Activated CD8-positive, alpha-beta memory T cell treated with anti-CD3 and anti-CD28 coated beads, Interleukin-2, amount 50 U/mL, for 24 hours (primary cell): ENCODE results near the gene IFT52.

Experiments used
- DNase-seq: peaks from one replicate; pipeline ENCODE4 v3.0.0-alpha.2; 2020; ENCODE audit errors: extremely low read depth

Gene IFT52, protein sequence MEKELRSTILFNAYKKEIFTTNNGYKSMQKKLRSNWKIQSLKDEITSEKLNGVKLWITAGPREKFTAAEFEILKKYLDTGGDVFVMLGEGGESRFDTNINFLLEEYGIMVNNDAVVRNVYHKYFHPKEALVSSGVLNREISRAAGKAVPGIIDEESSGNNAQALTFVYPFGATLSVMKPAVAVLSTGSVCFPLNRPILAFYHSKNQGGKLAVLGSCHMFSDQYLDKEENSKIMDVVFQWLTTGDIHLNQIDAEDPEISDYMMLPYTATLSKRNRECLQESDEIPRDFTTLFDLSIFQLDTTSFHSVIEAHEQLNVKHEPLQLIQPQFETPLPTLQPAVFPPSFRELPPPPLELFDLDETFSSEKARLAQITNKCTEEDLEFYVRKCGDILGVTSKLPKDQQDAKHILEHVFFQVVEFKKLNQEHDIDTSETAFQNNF

DNA sequence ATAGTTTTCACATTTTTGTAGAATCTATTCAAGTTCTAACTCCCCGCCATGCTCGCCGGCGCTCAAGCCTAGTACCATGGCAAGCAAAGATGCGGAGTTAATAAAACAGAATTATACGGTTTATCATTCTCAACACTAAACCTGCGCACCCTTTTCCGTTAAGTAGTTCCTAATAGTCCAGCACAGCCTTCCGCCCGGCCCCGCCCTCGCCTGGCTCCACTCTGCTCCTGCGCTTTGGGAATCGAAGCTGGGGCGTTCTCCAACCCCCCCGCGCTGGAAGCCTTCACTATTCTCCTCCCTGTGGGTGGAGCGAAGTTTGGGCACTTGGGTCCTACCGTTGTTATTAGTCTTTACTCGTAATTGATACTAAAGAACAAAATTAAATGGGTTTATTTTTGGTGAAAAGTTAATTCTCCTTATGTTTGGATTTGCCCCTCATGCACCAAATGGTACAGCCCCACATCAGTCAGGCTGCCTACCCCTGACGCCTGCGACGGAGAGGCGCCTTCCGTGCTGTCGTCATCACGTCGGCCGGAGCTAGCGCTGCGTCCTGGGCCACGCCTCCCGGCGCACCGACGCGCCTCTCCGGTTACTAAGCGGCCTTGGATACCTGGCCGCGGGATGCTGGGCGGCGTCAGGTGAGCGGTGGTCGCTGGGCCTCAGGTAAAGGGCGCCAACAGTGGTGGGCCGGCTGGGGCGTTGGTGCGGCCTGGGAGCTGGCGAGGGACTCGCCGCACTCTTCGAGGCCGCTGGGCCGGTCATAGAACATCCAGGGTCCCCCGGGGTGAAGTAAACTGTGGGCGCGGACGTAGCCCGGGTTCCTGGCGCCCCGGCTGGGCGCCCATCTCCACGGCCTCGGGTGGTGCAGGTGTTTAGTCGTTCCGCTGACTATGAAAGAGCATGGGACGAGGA lies at the start of gene IFT52:
Gene IFT52 (plus strand): TSS at position 546 of the 912 bp plus-strand sequence. CDS start 3,762 bp downstream, outside the sequence.
- peak; percentile 76 for DNase-seq

DNA sequence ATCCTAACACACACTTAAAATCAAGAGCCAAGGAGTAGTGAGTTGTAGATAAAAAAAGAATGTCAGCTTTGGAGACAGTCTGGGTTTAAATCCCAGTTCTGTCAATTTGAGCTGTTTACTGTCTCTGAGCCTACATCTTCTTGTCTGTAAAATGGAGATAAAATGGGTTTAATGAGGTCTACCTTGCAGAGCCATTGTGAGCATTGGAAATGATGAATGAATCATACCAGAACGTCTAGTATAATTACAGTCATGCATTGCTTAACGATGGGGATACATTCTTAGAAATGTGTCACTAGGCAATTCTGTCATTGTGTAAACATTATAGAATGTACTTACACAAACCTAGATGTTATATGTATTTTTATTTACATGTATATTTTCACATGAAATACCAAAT lies 49.5 kb upstream of the IFT52 start:
- no peak for DNase-seq

DNA sequence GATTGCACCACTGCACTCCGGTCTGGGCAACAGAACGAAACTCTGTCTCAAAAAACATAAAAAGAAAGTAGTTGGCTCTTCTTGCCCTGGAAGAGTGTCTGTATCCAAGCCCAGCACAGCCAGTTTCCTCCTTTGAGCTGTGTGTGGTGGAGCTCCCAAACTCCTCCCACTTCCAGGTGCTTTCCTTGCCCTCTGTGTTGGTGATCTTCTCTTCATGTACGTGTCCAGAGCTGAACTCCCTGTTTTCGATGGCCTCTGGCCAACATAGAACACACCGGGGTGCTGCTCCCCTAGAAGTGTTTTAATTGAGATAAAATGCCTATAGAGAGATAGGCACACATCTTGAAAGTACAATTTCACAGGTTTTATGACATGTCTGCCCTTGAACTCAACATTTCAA lies 48.6 kb upstream of the IFT52 start:
- no peak for DNase-seq

DNA sequence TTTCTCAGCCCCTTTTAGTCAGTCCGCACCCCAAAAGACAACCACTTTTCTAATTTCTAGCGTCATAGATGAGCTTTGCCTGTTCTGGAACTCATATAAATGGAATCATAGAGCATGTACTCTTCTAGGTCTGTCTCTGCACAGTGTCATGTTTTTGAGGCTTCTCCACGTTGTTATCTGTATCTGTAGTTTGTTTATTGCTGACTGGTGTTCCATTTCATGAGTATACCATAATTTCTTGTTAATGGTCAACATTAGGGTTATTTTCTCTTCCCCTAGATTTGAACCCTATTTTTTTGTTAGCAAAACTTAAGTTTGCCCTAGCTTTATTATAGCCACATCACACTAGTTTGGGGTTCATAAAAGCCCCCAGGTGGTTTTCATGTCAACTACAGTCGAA lies 48.1 kb upstream of the IFT52 start:
- DNase-seq = no peak

DNA sequence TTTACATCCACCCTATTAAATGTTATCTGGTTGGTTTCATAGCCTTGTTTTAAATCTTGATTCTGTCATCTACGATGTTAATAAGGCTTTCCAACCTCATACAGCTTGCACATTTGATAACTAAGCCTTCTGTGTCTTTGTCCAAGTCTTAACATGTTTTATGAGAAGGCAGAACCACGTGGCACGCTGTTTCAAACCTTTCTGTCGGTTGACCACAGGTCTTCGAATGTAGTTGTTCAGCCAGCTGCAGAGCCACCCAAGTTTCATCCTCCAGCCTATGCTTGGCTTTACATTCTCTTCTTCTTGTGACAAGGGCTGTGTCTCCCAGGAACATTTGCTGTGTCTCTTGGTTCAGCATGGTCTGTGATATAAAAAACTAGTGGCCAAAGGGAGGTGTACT lies 47.6 kb upstream of the IFT52 start:
- no peak for DNase-seq

DNA sequence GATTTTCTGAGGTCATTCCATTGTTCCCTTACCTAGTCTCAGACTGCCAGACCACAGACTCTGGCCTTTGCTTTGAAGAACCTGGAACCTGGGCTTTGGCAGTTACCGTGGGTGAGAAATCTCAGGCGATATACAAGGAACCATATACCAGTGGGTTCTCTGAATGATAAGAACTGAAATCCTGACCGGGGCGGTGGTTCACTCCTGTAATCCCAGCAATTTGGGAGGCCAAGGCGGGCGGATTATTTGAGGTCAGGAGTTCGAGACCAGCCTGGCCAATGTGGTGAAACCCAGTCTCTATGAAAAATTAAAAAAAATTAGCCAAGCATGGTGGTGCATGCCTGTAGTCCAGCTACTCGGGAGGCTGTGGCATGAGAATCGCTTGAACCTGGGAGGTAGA lies 46.2 kb upstream of the IFT52 start:
- no peak for DNase-seq

DNA sequence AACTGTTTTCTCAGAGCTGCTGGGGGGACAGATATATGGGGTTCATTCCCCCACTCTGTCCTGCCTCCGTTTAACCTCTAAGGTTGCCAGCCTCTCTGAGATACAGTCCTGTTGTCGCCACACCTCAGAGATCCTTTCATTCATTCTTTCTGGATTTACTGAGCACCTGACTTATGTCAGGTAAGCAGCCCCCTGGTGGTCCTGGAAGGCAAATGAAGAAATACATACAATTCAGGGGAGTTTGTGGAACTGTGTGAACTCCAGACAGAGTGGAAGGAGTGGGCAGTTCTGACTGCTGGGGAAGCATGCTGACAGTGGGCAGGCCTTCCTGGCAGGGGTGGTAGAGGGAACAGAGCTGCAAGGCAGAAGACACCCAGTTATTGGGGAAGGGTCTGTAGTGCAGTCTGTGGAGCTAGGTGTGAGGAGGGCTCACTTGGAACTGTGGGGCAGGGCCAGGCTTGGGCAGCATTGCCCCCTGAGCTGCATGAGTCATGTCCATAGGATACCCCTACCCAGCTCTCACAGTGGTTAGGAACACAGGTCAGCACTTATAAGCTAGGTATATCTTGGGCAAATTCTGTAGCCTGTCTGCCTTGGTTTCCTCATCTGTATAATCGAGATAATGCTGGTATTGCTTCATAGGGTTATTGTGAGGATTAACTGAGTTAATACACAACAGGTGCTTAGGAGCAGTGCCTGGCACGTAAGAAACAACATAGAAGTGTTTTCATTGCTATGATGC lies 44.7 kb upstream of the IFT52 start:
- no peak for DNase-seq

DNA sequence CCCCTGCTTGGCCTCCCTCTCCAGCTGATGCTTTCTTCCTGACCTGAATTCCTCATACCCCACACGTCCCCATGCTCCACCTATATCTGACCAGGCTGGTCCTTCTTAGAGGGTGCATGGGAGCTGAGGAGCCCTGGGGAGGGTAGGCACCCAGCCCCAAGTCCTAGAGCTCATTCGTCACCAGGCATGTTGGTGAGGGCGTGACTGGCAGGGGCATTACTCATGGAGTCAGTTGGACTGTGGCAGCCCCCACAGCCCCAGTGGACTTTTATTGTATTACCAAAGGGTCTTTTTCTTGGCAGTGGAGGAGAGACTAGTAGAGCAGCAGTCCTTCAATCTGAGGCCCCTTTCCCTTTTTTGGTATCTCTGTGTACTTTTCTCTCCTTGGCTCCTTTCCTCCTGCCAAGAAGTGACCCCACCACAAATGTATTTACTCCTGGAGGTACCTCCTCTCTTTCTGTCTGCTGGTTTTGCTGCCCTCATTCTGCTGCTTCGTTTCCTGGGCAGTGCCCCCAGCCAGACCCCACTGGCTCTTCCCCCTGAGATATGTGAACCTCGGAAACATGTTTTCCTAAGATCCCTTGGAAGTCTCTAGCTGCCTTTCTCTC lies 42.4 kb upstream of the IFT52 start:
- DNase-seq = no peak

DNA sequence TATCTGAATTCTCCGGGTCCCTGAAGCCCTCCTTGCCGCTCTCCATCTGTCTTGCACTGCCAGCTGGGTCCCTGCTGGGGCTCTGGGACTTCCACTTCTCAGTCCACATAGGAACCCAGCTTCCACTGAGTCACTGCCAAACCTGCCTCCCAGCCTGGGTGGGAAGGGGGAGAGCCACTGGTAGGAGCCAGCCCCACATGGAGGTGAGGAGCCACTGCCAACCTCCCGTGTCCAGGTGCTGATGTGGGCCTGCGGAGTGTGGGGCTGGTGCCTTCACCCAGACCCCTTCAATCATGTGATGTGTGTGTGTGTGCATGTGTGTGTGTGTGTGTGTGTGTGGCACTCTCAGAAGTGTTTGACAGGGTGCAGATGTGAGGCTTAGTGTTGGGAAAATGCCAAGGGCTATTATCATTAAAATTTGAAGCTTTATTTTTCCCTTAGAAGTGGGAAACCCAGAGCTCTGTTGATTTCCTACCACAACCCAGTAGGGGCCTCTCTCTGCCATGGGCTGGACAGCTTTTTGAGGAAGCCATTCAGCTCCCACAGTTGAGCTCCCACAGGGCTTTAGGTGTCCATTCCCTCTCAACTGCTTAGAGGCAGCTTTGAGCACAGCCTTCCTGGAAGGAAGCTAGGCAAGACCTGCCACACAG lies 41.2 kb upstream of the IFT52 start:
- DNase-seq = no peak

DNA sequence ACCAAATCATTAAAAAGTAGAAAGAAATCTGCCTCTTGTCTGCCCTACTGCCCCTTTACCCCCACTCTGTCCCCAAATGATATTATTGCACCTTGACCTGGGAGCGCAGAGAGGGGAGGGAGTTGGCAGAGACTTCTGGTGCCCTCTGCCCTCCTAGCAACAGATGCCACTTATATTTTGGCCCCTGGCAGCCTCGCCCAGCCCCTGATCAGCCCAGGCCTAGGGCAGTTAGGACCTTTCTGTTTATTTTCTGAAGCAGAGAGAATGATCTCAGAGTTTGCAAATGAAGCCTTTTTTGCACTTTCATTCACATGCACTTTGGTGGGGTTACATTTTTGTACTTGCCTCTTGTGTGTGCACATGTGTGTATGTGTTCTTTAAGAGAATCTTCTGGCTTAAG lies 40.3 kb upstream of the IFT52 start:
- DNase-seq = no peak

DNA sequence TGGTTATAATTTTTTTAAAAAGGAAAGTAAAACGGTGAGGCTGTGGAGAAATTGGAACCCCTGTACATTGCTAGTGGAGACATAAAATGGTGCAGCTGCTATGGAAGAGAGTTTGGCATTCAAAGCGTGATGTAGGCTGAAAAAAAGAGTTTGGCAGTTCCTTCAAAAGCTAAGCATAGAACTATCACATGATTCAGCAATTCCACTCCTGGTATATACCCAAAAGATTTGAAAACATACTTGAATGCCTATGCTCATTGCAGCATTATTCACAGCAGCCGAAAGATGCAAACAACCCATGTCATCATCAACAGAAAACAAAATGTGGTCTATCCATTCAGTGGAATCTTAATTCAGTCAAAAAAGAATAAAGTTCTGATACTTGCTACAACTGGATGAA lies 36.4 kb upstream of the IFT52 start:
- DNase-seq = no peak

DNA sequence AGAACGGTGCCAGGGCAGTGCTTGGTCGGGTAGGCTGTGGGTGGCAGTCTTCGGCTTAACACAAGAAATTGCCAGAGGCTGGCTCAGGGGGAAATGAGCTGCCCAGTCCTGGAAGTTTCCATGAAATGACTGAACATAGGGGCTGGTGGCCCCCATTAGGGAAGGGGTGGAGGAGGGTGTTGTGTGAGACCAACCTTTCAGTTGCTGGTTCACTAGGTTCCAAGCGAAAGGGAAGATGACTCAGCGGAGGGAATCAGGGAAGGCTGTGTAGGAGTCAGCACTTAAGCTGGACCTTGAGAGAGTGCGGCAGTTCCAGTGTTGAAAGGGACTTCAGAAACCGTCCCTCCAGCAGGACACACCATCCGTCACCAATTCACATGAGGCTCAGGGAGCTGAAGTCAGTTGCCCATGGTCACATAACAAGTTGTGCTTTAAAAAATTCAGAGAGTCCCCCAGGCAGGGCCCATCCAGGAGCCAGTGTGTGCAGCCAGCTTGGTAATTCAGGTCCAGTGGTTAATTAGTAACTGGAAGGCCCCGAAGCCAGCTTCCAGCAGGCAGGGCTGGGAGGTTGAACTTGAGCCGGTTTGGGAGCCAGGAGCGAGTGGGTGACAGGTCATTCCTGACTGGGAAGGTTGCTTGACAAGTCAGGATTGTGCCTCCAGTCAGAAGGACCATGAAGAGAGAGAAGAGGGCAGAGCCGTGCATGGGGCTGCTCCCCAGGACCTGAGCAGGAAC lies 32.2 kb upstream of the IFT52 start, which contains the start of gene SGK2:
Gene SGK2 (plus strand): TSS at position 616 of the 735 bp plus-strand sequence. CDS start 7,469 bp downstream, outside the sequence.
- no peak for DNase-seq

DNA sequence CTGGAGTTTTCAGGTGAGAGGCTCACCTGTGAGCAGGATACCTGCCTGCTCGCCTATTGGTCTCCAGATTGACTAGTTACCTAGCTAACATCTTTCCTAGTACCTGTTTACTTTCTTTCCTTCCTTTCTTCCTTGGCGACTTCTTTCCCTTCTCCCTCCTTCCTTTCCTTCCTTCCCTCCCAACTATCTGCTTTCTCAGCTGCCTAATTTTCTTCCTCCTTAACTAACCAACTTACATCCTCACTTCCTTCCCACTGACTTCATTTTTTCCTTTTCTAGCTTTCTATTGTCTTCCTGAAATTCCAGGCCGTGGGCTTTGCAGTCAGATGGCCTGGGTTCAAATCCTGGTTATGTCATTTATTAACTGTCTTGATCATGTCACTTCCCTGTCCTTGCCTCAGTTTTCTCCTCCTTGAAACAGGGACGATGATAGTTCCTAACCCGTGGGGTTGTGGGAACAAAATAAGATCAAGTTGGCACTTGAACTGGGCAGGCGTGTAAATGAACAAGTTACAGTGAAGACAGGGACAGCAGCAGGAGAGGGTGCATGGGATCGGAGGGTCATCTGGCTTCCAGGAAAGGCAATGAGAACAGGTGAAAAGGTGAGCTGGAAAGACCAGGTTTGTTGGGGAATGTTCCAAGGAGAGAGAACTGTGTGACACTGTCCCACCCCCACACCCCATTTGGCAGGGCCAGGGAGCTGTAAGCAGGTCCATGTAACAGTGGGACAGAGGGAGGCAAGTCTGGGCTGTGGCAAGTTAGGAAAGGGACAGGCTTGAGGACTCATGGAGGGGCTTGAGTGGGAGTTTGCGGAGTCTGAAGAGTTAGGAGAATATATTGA lies 31.4 kb upstream of the IFT52 start:
- no peak for DNase-seq

DNA sequence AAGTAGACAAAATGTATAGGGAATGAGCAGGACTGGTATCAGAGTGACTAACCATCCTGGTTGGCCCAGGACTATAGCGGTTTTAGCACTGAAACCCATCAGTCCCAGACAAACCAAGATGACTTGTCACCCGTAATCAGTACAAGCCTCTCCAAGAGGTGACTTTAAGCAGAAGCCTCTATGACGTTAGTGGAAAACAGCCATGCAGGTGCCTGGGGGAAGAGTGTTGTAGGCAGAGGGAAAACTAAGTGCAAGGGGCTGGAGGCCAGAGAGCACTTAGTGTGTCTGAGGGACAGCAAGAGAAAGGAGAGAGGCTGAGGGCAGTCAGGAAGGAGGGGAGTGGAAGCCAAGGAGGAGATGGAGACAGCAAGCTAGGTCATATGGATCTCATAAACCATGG lies 29.8 kb upstream of the IFT52 start:
- DNase-seq = no peak

DNA sequence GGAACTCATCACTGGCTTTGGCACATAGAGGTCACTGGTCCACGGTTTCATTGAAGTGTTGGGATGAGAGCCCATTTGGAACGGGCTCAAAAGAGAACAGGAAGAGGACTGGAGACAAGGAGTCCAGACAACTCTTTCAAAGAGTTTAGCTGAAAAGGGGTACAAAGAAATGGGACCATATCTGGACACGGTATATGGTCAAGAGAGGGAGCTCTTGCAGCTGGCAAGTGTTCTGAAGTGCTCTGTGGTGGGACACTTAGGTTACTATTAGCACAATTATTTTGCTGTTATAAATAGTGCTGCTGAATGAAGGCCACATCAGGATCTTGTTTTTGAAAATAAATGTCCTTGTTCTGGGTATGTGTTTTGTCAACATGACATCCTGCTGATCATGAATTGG lies 27.3 kb upstream of the IFT52 start:
- DNase-seq = no peak

DNA sequence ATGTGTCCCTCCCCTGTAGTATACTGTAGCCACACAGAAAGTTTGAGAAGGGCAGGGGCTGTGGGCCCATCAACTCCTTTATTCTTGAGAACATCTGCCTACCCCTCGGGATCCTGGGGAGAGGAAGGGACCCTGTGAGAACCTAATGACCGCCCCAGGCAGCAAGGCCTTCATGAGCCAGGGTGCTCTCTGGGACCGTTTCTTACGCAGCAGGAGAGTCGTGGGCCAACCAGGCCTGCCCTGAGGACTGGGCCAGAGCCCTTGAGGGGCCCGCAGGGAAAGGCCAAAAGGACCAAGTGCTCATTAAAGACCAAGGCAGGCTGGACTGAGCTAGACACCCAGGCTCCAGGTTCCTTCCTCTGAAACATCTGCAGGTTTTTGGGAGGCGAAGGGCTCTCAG lies 26.7 kb upstream of the IFT52 start:
- no peak for DNase-seq

DNA sequence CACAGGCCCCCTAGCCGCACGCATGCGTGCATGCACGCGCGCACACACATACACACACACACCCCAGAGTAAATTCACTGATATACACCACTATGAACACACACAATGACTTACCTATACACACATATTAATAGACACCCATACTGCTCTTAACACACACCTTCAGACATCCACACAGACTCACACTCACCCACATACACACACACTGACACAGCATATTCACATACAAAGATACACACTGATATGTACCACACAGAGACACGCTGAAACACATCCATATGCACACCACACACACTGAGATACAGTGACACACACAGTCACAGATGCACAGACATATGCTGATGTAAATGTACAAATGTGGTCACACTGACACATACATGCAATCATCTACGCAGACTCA lies 26.3 kb upstream of the IFT52 start:
- no peak for DNase-seq

DNA sequence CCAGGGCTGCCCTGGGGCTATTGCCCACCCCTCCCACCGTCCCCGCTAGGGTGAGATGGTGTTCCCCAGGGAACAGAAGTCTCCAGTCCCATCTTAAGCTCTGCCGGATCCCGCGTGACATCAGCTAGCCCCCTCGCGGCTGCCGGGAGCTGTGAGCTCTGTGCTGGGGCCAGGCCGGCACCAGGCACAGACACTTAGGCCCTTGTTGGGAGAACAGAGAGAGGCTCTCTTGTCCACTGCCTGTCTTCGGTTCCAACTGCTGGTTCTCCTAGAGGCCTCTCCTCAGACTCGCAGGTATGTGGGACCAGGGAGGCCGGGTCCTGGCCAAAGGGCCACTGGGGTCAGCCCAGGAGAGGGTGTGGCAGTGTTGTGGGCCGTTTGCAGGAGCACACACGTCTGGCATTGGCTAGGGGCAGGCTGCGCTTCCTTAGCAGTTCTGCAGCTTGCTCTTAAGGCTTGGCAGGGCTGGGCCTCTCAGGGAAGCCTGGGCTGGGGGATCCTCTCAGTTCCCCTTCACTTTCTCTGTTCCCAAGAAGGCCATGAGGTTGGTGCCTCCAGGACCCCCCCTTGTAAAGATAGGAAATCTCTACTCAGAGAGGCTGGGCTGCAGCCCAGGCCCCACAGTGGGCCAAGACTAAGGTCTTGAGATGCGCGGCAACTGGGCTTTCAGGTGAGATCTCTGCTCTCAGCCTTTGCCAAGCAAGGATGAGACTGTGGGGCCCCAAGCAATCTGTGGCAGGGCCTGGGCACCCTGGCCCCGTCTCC lies 25.6 kb upstream of the IFT52 start:
- no peak for DNase-seq

DNA sequence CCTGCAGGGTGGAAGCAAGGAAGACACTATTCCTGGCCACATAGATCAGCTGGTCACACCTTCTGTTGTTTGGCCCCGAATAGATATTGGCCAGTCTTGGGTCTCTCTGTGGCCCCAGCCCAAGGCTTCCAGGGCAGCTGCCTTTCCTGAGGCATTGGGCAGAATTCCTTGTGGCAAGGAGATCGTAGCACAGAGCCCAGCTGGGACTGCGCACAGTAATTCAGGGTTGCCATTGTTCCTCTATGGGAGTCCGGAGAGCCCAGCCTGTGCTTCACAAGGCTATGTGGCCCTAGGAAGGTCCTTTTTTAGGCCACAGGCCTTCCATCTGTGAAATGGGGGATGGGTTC lies 25.0 kb upstream of the IFT52 start:
- DNase-seq = no peak
